ENCODE data around the gene EPS15. TPM values are rescaled to one million over a fixed set of nuclear protein-coding genes. Genes with fewer than 3 reads are reported as not detected.

Gene EPS15
- total RNA-seq, 1 donor = 58.7 TPM

- H3K4me3 ChIP-seq (ENCODE audit: low read depth, low read length) = no peak overlapping the region
- DNase-seq (ENCODE audit: low read depth) = no peak
- no peak for TF ChIP-seq CTCF (IDR thresholded peaks at IDR 0.05; ENCODE audit: insufficient read depth, low read depth, low read length)
These were observed 212.1 kb downstream of the EPS15 start for GRCh38 chr1:51306950-51307349.

- H3K4me3 ChIP-seq (ENCODE audit: low read depth, low read length) = no peak overlapping the region
- no peak for DNase-seq (ENCODE audit: low read depth)
- TF ChIP-seq CTCF (IDR thresholded peaks at IDR 0.05; ENCODE audit: insufficient read depth, low read depth, low read length) = no peak
These were observed 213.7 kb downstream of the EPS15 start for GRCh38 chr1:51305371-51305823.

- DNase-seq (ENCODE audit: low read depth) = no peak
- TF ChIP-seq CTCF (IDR thresholded peaks at IDR 0.05; ENCODE audit: insufficient read depth, low read depth, low read length) = no peak
These were observed 214.7 kb downstream of the EPS15 start for GRCh38 chr1:51304360-51304759.

More at GRCh38 chr1:51304360-51304759, 214.7 kb downstream of the EPS15 start:
- no peak overlapping the region for H3K4me3 ChIP-seq (ENCODE audit: low read depth, low read length)

Small RNA genes lying within 50 kb of the gene (small RNA-seq; reads per million reads assigned to genes)
- gene RNU6-1281P = not detected
- gene RNU6-877P = not detected

Other genes with a start within 250 kb of the EPS15 start
- 0.43 and 0.64 TPM in 2 replicates for gene TTC39A, start 188.7 kb downstream of the EPS15 start, total RNA-seq
- 85.4 and 103 TPM in 2 replicates for gene OSBPL9, start 97.8 kb upstream of the EPS15 start, total RNA-seq